Cerebellar nuclear complex (tissue), 1 donor: ENCODE results near the gene TMEM119.

ENCODE experiments used
- DNase-seq, 2 experiments: peaks; one replicate each; lab custom pipeline; 2025; lab: John Stamatoyannopoulos, UW

The TMEM119 gene

DNA sequence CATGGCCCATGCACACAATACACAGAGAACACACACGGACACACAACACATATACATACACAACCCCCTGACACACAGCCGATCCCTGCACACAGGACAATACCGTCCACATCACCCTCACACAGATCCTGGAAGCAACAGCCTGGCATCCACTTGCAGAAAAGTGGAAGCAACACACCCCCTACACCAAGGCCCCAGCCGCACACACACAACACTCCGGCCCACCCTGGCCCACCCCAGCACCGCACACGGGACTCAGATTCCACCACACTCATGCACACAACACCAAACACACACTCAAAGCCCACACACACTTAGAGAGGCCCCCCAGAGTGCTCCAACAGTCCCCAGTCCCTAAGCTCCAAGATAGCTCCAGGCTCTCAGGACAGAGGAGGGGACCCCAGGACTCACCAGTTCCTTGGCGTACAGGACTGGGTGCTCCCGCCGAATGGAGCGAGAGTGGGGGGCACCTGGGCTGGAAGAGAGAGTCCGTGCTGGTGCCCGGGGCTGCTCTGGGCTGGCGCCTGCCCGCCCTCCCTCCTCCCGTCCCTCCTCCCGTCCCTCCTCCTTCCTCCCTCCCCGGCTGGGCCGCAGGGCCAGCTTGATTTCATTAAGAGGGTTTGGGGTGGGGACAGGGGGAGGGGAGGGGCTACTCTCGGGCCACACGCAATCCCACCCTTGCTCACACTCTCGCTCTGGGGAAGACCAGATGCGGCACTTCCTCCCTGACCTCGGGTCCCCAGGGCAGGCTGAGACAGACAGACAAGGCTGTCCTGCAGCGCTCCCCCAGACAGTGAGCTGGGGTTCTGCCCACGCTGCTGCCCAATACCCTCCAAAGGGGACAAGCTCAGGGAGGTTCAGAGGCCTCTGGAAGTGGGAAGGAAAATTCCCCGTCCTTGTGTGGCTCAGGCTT lies at the start of gene TMEM119:
Gene TMEM119 (minus strand): TSS at position 526 of the 913 bp plus-strand sequence. CDS start 5,701 bp downstream, outside the sequence.
- no peak for DNase-seq

DNA sequence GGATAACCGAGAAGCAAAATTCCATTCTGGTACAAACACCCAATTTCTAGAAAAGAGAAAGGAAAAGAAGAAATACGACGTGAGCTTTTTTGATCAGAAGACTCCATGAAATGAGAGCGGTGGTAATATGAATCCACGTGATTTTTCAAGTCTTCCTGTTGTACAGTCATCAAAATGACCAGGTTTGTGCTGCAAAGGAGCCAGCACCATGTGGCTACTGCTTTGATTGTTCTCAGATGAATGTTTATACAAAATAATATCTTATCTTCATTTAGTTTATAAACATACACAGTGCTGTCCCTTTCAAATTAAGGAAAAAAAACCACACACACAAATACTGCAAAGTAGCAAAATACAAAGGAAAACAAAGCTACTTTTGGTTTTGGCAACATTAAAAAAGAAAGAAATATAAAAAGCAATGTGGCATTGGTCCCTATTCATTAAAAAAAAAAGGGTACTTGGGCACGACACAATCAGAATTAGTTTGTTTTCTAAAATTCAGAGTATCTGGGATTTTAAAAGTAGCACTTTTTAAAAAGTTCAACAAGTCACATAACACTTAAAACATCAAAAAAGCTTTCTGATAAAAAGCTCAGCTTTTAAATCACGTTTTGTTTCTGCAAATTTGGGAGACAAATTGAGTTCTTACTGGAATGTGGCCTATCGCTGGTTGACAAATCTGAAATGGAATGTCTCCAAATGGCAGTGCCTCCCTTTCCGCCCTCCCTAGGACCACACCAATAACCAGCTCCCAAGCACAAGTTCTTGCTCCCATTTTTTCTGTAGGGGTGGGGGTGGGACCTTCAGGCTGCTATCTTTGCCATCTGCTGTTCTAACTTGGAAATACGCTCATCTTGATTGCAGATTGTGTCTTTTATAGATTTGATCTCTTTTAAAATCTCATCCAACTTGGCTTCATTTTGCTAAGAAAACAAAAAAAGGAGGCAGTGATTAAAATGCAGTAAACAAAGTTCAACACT lies 49.0 kb upstream of the TMEM119 start:
- DNase-seq = no peak

DNA sequence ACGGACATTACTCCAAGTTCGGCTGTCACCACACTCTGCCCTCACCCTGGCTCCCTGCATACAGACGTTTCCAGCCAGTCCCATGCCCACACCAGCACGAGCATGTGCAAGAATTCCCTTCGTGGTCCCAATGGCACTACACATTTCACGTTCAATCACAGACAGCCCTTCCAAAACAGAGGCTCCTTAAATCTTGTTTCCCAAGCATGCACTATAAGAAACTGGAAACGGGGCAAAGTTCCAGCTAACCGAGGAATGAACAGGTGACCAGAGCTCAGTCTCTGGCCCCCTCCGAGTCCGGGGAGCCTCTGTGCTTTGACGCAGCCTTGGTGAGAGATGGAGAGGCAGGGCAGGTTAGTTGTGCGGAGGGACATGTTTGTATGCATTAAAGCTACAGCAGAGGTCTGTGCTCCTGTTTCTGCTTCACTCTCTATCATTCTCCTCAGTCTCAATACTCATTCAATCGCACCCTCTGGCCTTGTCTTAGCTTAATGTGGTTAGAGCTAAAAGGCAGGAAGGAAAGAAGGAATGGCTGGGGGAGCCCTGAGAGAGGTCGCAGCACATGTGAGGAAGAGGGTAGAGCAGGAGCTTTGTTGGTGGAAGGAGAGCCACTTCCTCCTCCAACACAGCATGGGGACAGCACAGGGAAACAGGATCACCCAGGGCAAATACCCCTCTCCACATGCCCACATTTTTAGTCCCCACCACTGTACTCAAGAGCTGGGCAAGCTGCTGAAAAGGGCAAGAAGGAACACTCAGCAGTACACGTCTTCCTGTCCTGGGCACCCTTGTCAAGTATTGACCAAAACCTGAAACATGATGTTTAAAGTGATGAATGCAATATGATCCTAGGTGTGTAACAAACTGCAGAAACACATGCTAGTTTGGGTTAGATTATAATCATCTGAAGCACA lies 48.1 kb upstream of the TMEM119 start:
- no peak for DNase-seq

GRCh38 chr12:108644811-108645120 lies 46.9 kb upstream of the TMEM119 start:
- DNase-seq = no peak

DNA sequence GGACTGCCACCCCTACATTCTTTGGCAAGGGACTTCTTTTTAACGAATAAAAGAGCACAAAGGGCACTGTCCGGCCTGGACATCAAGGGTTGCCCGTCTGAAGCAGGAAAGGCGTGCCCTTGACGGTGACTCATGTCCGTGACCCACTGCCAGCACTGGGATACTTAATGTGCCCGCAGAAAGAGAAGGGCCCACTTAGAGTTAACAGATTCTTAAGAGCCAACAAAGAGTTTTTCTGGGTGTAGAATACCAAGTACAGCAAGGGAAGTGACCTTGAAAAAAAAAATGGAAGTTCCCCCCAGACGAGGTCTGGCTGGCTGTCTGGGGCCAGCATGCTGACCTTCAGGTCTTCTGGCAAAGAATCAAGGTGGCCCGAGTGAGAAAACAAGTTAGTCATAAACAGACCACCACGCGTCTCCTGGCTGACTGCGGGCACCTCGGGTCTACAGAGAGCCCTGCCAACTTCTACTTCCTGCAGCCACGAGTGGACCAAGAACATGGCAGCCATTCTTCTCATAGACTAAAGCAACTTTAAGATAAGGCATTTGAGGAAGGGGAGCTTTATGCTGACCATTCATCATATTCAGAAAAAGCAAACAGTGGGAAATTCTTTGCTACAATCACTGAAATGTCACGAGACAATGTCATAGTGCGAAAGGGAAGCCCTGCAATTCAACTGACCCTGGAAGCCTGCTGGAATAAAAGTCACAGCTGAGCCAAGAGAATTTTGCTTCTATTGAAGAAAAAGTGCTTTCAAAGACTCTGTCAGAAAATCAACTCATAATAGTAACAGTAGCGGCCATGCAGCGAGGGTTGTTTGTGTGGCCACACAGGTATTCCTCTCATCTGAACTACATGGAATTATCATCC lies 46.3 kb upstream of the TMEM119 start:
- DNase-seq = no peak

DNA sequence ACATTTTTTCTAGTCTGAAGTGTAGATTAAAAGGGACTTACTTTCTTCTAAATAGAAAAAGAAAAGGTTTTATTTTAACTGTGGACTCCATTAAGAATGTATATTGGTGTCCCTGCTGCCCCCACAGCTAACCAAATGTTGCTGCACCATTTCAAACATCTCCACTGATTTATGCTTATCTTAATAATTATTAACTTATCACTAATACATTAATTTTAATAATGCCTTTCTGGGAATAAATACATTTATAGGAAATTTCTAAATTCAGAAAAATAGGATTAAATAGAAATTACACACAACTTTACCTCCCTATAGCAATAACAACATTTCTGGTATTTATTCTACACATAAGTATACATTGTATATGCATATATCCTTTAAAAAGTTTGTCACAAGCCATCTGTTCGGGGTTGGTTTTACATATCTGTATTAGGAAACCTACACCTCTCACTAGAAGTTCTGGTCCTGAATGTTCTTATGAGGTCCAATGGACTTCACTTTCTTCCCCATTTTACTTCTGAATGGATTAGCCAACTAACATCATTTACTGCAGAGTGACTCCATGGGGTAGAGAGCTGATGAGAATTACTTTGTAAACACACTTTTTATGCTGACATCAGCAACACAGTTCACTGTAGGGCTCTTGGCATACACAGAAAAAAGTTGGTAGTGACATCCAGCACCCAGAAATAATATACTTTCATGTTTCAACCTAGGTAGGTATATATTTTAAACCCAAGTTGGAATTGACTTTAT lies 45.2 kb upstream of the TMEM119 start:
- no peak for DNase-seq

DNA sequence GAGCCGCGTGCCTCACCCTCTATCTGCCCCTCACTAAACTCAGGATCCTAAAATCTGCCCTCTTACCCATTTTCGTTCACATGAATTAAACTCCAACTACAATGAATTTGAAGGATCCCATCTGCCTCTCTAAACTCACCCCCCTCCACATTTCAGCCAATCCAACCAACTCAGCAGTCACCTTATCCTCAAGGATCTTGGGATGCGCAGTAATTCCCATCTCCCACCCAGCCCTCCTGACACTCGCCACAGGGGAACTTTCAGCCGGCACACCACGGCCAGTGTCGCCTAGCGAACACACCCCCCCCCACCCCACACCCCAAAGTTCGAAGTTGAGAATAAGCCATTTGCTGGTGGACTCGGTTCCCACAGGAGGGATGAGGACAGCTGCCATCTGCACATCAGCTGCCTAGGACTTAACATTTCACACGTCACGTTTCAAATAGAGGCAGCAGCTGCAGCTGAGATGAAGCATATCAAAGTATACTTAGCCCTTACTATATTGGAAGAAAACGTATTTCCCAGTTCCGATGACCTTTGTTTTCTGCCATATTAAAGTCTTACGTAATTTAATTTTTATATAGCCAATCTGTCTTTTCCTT lies 44.5 kb upstream of the TMEM119 start:
- no peak for DNase-seq

- no peak for DNase-seq
Observed at GRCh38 chr12:108641446-108642268, 43.8 kb upstream of the TMEM119 start.

- no peak for DNase-seq
Observed at GRCh38 chr12:108640802-108641445, 43.0 kb upstream of the TMEM119 start.

GRCh38 chr12:108638997-108639822 lies 41.3 kb upstream of the TMEM119 start:
- DNase-seq = no peak

DNA sequence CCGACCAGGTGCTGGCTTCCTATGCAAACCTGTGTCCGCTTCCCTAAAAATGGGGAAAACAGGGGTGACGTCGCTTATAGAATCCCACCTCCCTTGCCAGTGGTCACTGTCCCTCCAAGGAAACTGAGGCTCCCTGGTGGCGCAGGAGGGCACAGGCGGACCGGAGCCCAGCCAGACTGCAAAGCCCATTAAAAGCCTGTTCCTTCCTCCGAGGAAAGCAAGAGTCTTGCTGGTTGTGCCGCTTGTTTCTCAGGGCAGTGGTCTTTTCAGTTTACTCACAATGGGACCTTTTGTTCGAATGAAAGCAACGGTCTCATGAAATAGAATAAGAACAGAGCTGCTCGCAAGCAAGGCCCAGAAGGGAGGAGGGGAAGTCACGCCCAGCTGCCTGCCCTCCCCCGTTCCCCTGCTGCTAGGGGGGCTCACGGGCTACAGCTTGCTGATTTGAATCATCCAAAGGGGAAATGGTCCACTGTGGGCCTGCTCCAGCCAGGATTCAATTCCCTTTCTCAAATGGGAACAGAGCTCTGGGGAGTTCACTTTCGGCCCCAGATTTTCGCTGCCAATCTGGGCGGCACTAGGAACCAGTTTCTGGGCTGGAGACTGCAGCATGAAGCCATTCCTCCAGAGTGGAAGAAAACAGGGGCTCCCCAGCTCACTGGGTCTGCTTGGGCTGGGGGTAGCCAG lies 40.4 kb upstream of the TMEM119 start:
- no peak for DNase-seq

DNA sequence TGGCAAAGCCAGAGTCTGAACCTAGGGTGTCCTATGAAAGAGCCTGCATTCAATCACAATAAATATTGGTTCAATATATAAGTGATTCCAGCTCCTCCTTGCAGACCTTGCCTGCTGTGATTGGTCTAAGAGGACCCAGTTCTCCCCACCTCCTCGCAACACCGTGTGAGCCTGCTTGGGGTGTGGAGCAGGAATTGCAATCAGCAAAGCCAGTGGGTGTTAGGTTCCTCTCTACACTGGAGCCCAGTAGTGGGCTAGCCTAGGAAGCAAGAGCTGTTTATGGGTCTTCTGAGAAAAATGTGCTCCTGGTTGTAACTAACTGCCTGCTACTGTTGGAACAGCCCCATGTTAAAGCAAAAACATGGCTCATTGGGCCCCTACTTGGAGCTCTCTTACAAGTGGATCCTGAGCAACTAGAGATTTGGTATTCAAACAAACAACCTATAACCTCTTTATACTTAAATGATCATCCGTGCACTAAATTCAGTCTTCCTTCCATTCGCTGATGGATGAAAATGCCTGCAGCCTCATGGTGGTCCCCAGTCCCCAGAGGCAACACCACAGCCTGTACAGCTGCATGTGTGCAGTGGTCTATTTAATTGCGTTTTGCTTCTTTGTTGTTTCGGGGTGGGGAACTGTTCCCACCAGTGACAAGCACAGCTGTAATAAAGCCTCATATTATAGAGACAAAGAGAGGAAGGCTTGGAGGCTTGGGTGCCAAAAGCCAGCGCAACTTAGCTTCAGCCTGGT lies 39.5 kb upstream of the TMEM119 start:
- no peak for DNase-seq

- no peak for DNase-seq
Observed at GRCh38 chr12:108635997-108636808, 38.3 kb upstream of the TMEM119 start.

- no peak for DNase-seq
Observed at GRCh38 chr12:108635201-108635996, 37.5 kb upstream of the TMEM119 start.
